Fibroblast of lung (primary cell): Measurements from ENCODE around the gene NOS1AP.

Experiments
- CTCF ChIP-seq, 2 donors: IDR thresholded peaks in 1 of 2; conservative IDR thresholded peaks in 1 of 2; 1 replicate in 1 of 2; 2 replicates in 1 of 2; pipeline ENCODE4 v1.5.1; 2011 to 2012; ENCODE audit warnings: low read length in 2 of 2, control low read depth in 1 of 2, inconsistent platforms in 1 of 2, low read depth in 1 of 2, mild to moderate bottlenecking in 1 of 2
- EZH2 ChIP-seq: IDR thresholded peaks from 2 replicates; pipeline ENCODE4 v1.5.1; 2012; ENCODE audit warnings: low read length, control low read depth, mild to moderate bottlenecking; ENCODE audit errors: missing control alignments

- TF ChIP-seq CTCF (conservative IDR thresholded peaks at IDR 0.05 in 1 of 2, IDR thresholded peaks at IDR 0.05 in 1 of 2; ENCODE audit: low read depth in 1 of 2, low read length in 2 of 2) (no peak), EZH2 (no peak)
Observed at GRCh38 chr1:162387226-162388082, 318.0 kb downstream of the NOS1AP start.
